WERI-Rb-1 (cell line): Measurements from ENCODE around the gene LGR4.

Source experiments
- DNase-seq: peaks from one replicate; pipeline ENCODE4 v3.0.0-alpha.2; 2020
- H3K27ac ChIP-seq: fragments of 250-450 bp; sonication (Bioruptor Pico); 2 replicates; pipeline ENCODE4 v1.5.1; 2020; ENCODE audit warnings: mild to moderate bottlenecking, moderate library complexity
- H3K27me3 ChIP-seq: fragments of 250-450 bp; sonication (Bioruptor Pico); 2 replicates; pipeline ENCODE4 v1.5.1; 2021; ENCODE audit warnings: mild to moderate bottlenecking, low read depth, moderate library complexity; ENCODE audit not compliant: insufficient read depth, severe bottlenecking
- H3K36me3 ChIP-seq: fragments of 250-450 bp; sonication (Bioruptor Pico); 2 replicates; pipeline ENCODE4 v1.5.1; 2020; ENCODE audit warnings: mild to moderate bottlenecking, moderate library complexity
- H3K4me3 ChIP-seq: 2 replicates; pipeline ENCODE4 v1.5.1; 2011; ENCODE audit warnings: low read depth, mild to moderate bottlenecking, control low read depth, low read length
- H3K9me3 ChIP-seq: fragments of 250-450 bp; sonication (Bioruptor Pico); 2 replicates; pipeline ENCODE4 v1.5.1; 2021; ENCODE audit warnings: mild to moderate bottlenecking, moderate library complexity; ENCODE audit not compliant: severe bottlenecking
- TF ChIP-seq, protein P1 (sequence below): IDR thresholded peaks from 2 replicates; pipeline ENCODE4 v1.5.1; 2011; ENCODE audit warnings: low read depth, mild to moderate bottlenecking, control low read depth, inconsistent platforms, low read length

LGR4 gene

DNA sequence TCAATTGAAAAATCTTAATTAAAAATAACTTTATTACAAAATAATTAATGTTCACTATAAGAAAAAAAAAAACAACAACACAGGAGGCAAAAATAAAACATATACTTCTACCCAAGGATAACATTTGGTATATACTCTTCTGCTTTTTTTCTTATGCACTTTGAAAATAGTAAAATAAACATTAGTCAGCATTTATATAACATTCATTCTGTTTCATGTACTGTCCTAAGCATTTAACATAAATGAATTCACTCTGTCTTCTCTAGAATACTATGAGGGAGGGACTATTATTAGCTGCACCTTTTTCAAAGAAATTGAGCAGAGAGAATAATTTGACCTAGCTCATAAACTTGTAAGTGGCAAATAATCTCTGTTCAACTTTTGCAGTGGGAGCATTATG is 61.3 kb downstream of the LGR4 start:
- Histone ChIP-seq H3K9me3 (no peaks in the 10 kb centered on the region), H3K27ac (no peak overlapping the region), H3K4me3 (no peak overlapping the region), H3K27me3 (no peaks in the 10 kb centered on the region), H3K36me3 (no peaks in the 10 kb centered on the region)
- DNase-seq: no peak
- TF ChIP-seq, protein P1, sequence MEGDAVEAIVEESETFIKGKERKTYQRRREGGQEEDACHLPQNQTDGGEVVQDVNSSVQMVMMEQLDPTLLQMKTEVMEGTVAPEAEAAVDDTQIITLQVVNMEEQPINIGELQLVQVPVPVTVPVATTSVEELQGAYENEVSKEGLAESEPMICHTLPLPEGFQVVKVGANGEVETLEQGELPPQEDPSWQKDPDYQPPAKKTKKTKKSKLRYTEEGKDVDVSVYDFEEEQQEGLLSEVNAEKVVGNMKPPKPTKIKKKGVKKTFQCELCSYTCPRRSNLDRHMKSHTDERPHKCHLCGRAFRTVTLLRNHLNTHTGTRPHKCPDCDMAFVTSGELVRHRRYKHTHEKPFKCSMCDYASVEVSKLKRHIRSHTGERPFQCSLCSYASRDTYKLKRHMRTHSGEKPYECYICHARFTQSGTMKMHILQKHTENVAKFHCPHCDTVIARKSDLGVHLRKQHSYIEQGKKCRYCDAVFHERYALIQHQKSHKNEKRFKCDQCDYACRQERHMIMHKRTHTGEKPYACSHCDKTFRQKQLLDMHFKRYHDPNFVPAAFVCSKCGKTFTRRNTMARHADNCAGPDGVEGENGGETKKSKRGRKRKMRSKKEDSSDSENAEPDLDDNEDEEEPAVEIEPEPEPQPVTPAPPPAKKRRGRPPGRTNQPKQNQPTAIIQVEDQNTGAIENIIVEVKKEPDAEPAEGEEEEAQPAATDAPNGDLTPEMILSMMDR: no peak

DNA sequence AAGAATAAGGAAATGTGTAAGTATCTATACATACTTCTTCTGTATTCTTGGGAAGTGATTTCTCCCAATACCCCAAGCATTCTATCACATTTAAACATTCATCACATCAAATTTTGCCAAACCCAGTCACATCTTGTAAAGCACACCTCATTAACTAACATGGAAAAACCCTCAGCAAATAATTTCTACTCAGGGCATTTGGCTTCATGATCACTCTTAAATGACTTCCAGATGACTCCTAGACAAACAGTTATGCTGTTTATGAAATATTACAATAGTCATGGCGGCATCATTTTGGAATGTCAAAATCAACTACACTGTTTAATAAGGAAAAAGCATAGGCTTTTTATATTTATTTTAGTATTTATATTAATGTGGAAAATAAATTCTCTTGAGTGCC is 62.3 kb downstream of the LGR4 start:
- no peak overlapping the region for H3K4me3 ChIP-seq
- no peaks in the 10 kb centered on the region for H3K27me3 ChIP-seq
- DNase-seq: no peak
- no peak overlapping the region for H3K27ac ChIP-seq
- no peaks in the 10 kb centered on the region for H3K9me3 ChIP-seq
- no peaks in the 10 kb centered on the region for H3K36me3 ChIP-seq
- TF ChIP-seq, protein P1: no peak

DNA sequence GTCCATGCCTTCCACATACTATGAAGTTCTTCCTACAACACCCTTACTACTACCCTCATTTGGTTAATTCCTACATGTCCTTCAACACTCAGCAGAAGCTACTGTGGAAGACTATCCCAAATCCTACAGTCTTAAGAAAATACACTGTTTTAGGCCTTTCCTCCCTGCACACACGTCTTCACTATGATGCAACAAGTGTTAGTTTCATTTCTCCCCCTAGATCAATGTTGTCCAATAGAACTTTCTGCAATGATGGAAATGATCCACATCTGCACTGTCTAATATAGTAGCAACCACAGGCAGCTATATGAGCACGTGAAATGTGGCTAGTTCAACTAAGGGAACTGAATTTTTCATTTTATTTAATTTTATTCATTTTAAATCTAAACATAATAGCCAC is 62.8 kb downstream of the LGR4 start:
- no peak overlapping the region for H3K4me3 ChIP-seq
- H3K27ac ChIP-seq: no peak overlapping the region
- DNase-seq: no peak
- TF ChIP-seq, protein P1: no peak
- no peaks in the 10 kb centered on the region for H3K9me3 ChIP-seq
- no peaks in the 10 kb centered on the region for H3K36me3 ChIP-seq
- H3K27me3 ChIP-seq: no peaks in the 10 kb centered on the region

DNA sequence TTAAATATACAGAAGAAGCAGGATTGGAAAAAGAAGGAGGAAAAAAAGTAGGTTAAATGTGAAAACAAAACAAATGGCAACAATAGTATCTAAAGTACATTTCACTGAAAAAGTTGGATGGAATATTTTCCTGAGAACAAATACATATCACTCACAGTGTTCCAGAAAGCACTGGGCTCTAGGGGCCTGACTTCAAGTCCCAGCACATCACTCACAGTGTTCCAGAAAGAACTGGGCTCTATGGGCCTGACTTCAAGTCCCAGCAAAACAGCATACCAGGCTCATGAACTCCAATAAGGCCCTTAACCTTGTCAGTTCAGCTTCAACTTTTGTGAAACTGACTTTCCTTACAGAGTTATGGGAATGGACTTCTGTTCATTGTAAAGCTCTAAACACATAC is 63.5 kb downstream of the LGR4 start:
- Histone ChIP-seq H3K4me3 (no peak overlapping the region), H3K36me3 (no peaks in the 10 kb centered on the region), H3K27me3 (no peaks in the 10 kb centered on the region), H3K9me3 (no peaks in the 10 kb centered on the region), H3K27ac (no peak overlapping the region)
- TF ChIP-seq, protein P1: no peak
- no peak for DNase-seq

DNA sequence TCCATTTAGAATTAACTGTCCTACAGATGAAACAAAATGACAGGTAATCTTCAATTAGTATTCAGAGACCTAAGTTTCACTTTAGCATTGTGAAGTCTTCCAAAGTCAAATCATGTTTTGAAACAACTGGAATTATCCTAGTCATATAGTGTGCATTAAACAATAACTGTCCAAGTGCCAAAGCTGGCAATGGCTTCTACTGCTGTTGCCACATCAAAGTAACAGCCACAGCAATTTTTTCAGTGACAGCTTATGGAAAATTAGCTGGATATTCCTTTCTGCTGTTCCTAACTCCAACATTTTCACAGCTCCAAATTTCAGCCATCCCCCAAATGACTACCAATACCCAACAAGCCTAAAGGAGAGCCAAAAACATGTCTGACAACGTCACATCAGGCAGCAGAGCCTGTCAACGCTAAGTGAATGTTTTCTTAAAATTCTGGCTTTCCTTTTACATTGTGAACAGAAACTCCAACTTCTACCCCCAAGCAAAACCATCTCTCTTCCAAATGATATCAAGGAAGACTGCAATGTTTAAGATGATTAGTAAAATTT is 64.3 kb downstream of the LGR4 start:
- no peaks in the 10 kb centered on the region for H3K27me3 ChIP-seq
- TF ChIP-seq, protein P1: no peak
- no peaks in the 10 kb centered on the region for H3K36me3 ChIP-seq
- no peak for DNase-seq
- H3K9me3 ChIP-seq: no peaks in the 10 kb centered on the region
- no peak overlapping the region for H3K27ac ChIP-seq
- no peak overlapping the region for H3K4me3 ChIP-seq
